Measurements from ENCODE around the gene GOLGA6C. TPM values are rescaled to one million over a fixed set of nuclear protein-coding genes. Genes with fewer than 3 reads are reported as not detected.
"Not testable (repeated sequence)": the region's sequence is repeated elsewhere in the genome, so short reads cannot be mapped to it uniquely, and the experiment has no call there.

Gene GOLGA6C
- total and polyA plus RNA-seq, 10 of the 15 experiments (the other 5 are each of a cell fraction or from before 2014, with no cell fraction given), result not detected

DNA sequence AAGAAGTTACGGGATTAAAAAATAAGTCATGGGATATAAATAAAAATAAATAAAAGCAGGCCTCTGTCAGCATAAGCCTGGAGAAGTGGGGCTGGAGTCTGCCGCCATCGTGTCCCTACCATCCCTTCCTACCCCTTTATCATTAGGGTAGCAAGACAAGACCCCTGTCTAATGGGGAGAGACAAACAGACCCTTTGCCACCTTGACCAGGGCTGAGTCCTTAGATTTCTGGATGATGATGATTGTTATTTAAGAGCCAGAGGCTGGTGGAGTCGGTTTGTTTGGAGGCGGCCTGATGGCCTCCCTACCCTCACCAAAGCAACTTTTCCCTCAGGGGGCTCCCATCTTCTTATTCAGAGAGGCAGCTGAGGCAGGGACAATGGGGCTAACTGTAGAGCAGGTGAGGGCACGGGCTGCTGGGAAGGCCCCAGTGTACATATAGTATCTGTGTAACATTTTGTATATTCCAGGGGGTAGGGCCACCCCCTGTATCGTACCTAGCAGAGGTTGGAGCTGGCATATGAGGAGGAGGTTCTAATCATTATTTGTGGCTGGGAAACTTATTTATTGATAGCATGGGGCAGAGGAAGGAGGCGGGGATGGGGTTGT is 15.7 kb downstream of the GOLGA6C start:
- SMC1A ChIA-PET (ENCODE audit: uncharacterized antibody, unreplicated experiment); RAD21 ChIA-PET (ENCODE audit: unreplicated experiment); BruUV-seq (replicated peaks); H3K9me3 ChIP-seq (replicated peaks; ENCODE audit: control insufficient read depth, insufficient read depth, low read length); H3K27me3 ChIP-seq (replicated peaks in 1 of 2; ENCODE audit: control insufficient read depth in 2 of 2, insufficient read depth in 2 of 2, low read length in 1 of 2); ATAC-seq; intact Hi-C loops (cut with micrococcal nuclease; ENCODE audit: unreplicated experiment); H3K36me3 ChIP-seq (ENCODE audit: control insufficient read depth in 2 of 2, insufficient read depth in 2 of 2, low read length in 1 of 2); H3K4me1 ChIP-seq (ENCODE audit: control insufficient read depth, insufficient read depth, low read length); H3K9ac ChIP-seq (ENCODE audit: control insufficient read depth, insufficient read depth, low read length); H4K20me1 ChIP-seq (ENCODE audit: control insufficient read depth, insufficient read depth); H3K79me2 ChIP-seq (ENCODE audit: control insufficient read depth, insufficient read depth, low read length); H3K4me3 ChIP-seq; FAIRE-seq; DNase-seq (ENCODE audit: low read depth, low spot score); H2AFZ ChIP-seq (ENCODE audit: control insufficient read depth, low read depth, low read length); H3K27ac ChIP-seq (ENCODE audit: control insufficient read depth, insufficient read depth); POLR2A ChIA-PET; H3K4me2 ChIP-seq (ENCODE audit: control insufficient read depth, insufficient read depth): not testable (repeated sequence)
- WGBS (ENCODE audit: insufficient coverage, insufficient replicate concordance, low lambda C conversion rate, missing lambda C conversion rate), result 58% methylated on average over 3 of the region's 8 CpGs
- CTCF ChIA-PET, result interaction anchor here (1.2 to 1.5 kb wide), 3 partner anchors 232 to 953 kb away, joined by 4 to 5 read pairs (median 5); no protein-coding TSS in a partner anchor
- in situ Hi-C loops (cut with MboI), result loop anchor here (10.0 kb wide), 1 partner anchor 1149 kb away; no protein-coding TSS in a partner anchor

GRCh38 chr15:75274509-75275107 is 16.5 kb downstream of the GOLGA6C start:
- 35% methylated on average over 5 of the region's 5 CpGs for WGBS (ENCODE audit: insufficient coverage, insufficient replicate concordance, low lambda C conversion rate, missing lambda C conversion rate)
- not testable (repeated sequence) for BruUV-seq (replicated peaks)
- CTCF ChIA-PET, result interaction anchor here (1.2 to 1.5 kb wide), 3 partner anchors 233 to 954 kb away, joined by 4 to 5 read pairs (median 5); no protein-coding TSS in a partner anchor

DNA sequence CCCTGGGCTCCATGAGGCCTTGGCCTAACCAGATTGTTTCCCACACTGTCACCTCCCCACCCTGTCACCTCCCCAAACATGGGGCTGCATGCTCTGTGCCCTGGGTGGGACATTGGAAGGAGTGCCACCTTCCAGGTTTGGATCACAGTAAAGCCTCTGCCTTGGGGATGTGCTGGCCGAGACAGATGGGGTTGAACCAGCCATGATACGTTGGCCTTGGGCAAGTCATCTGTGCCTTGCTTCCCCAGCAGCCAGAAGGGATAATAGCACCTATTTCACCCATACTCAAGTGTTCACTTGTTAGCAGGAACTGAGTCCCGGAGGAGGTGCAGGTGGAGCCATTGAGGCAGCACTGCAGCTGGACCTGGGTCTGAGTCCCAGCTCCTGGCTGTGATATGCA is 17.5 kb downstream of the GOLGA6C start:
- H3K4me3 ChIP-seq; H3K4me2 ChIP-seq (ENCODE audit: control insufficient read depth, insufficient read depth); H3K9ac ChIP-seq (ENCODE audit: control insufficient read depth, insufficient read depth, low read length); H2AFZ ChIP-seq (ENCODE audit: control insufficient read depth, low read depth, low read length); H3K9me3 ChIP-seq (replicated peaks; ENCODE audit: control insufficient read depth, insufficient read depth, low read length); POLR2A ChIA-PET; H3K27me3 ChIP-seq (replicated peaks in 1 of 2; ENCODE audit: control insufficient read depth in 2 of 2, insufficient read depth in 2 of 2, low read length in 1 of 2); H3K36me3 ChIP-seq (ENCODE audit: control insufficient read depth in 2 of 2, insufficient read depth in 2 of 2, low read length in 1 of 2); DNase-seq (ENCODE audit: low read depth, low spot score); SMC1A ChIA-PET (ENCODE audit: uncharacterized antibody, unreplicated experiment); ATAC-seq; BruUV-seq (replicated peaks); FAIRE-seq; H4K20me1 ChIP-seq (ENCODE audit: control insufficient read depth, insufficient read depth); intact Hi-C loops (cut with micrococcal nuclease; ENCODE audit: unreplicated experiment); H3K4me1 ChIP-seq (ENCODE audit: control insufficient read depth, insufficient read depth, low read length); RAD21 ChIA-PET (ENCODE audit: unreplicated experiment); H3K79me2 ChIP-seq (ENCODE audit: control insufficient read depth, insufficient read depth, low read length); H3K27ac ChIP-seq (ENCODE audit: control insufficient read depth, insufficient read depth): not testable (repeated sequence)
- in situ Hi-C loops (cut with MboI), result loop anchor here (10.0 kb wide), 1 partner anchor 1151 kb away; no protein-coding TSS in a partner anchor
- 27% methylated on average over 3 of the region's 3 CpGs for WGBS (ENCODE audit: insufficient coverage, insufficient replicate concordance, low lambda C conversion rate, missing lambda C conversion rate)
- CTCF ChIA-PET, result interaction anchor here (1.4 kb wide), 1 partner anchor 246 kb away, joined by 5 read pairs; no protein-coding TSS in a partner anchor

More at GRCh38 chr15:75274509-75275107, 16.5 kb downstream of the GOLGA6C start:
- intact Hi-C loops (cut with micrococcal nuclease; ENCODE audit: unreplicated experiment); SMC1A ChIA-PET (ENCODE audit: uncharacterized antibody, unreplicated experiment); H3K79me2 ChIP-seq (ENCODE audit: control insufficient read depth, insufficient read depth, low read length); H3K4me3 ChIP-seq; H3K9me3 ChIP-seq (replicated peaks; ENCODE audit: control insufficient read depth, insufficient read depth, low read length); DNase-seq (ENCODE audit: low read depth, low spot score); H3K4me2 ChIP-seq (ENCODE audit: control insufficient read depth, insufficient read depth); H3K27ac ChIP-seq (ENCODE audit: control insufficient read depth, insufficient read depth); POLR2A ChIA-PET; H3K4me1 ChIP-seq (ENCODE audit: control insufficient read depth, insufficient read depth, low read length); H2AFZ ChIP-seq (ENCODE audit: control insufficient read depth, low read depth, low read length); H3K27me3 ChIP-seq (replicated peaks in 1 of 2; ENCODE audit: control insufficient read depth in 2 of 2, insufficient read depth in 2 of 2, low read length in 1 of 2); H3K9ac ChIP-seq (ENCODE audit: control insufficient read depth, insufficient read depth, low read length); H4K20me1 ChIP-seq (ENCODE audit: control insufficient read depth, insufficient read depth); RAD21 ChIA-PET (ENCODE audit: unreplicated experiment); H3K36me3 ChIP-seq (ENCODE audit: control insufficient read depth in 2 of 2, insufficient read depth in 2 of 2, low read length in 1 of 2): not testable (repeated sequence)
- peak; percentile 77; the same call in 1 of the 2 replicates for TF ChIP-seq NFXL1 (IDR thresholded peaks at IDR 0.05; ENCODE audit: borderline replicate concordance)
- TF ChIP-seq, protein P1, sequence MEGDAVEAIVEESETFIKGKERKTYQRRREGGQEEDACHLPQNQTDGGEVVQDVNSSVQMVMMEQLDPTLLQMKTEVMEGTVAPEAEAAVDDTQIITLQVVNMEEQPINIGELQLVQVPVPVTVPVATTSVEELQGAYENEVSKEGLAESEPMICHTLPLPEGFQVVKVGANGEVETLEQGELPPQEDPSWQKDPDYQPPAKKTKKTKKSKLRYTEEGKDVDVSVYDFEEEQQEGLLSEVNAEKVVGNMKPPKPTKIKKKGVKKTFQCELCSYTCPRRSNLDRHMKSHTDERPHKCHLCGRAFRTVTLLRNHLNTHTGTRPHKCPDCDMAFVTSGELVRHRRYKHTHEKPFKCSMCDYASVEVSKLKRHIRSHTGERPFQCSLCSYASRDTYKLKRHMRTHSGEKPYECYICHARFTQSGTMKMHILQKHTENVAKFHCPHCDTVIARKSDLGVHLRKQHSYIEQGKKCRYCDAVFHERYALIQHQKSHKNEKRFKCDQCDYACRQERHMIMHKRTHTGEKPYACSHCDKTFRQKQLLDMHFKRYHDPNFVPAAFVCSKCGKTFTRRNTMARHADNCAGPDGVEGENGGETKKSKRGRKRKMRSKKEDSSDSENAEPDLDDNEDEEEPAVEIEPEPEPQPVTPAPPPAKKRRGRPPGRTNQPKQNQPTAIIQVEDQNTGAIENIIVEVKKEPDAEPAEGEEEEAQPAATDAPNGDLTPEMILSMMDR (IDR thresholded peaks at IDR 0.05 in 2 of 3, conservative IDR thresholded peaks at IDR 0.05 in 1 of 3; ENCODE audit: control insufficient read depth in 2 of 3, extremely low read depth in 1 of 3, insufficient read depth in 1 of 3, low read depth in 3 of 3, low read length in 3 of 3), result peak in 1 of 3 experiments; percentile 44; a peak in 1 of 6 replicates
- 0 out of 2 replicates have a peak, but pooled peaks have one; percentile 21 for TF ChIP-seq NR2F1 (conservative IDR thresholded peaks at IDR 0.05)
- peak; percentile 13; the same call in 1 of the 2 replicates for TF ChIP-seq RAD21 (IDR thresholded peaks at IDR 0.05; ENCODE audit: insufficient read depth, low read depth, low read length)
- ATAC-seq, result peak; percentile 100
- in situ Hi-C loops (cut with MboI), result loop anchor here (10.0 kb wide), 1 partner anchor 1150 kb away; no protein-coding TSS in a partner anchor
- peak; percentile 57 for FAIRE-seq
